ENCODE measurements around the gene TRPM3. TPM values are rescaled to one million over a fixed set of nuclear protein-coding genes. Genes with fewer than 3 reads are reported as not detected.

TRPM3 gene
- total RNA-seq, 1 donor from 2014 or later: not detected

DNA sequence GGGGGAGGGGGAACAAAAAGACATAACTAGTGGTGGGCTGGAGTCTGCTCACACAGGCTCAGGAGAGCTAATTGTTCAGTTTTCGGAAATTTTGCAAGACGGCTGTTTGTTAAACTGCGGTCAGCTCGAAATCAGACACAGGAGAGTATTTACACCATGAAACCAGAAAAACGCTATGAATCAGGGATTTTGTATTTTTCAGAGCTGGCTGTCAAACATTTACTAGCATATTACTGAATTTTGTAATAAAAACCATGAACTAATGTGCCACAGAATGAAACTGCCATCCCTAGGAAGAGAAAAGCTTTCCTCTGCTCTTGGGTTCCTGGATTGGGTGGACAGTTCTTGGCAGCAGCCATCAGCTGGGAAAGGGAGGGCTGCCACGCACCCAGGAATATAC is 45.3 kb downstream of the TRPM3 start:
- intact Hi-C loops (cut with micrococcal nuclease): no loop called here
- no peak overlapping the region for H3K27ac Mint-ChIP-seq
- no peaks in the 10 kb centered on the region for H3K4me1 Mint-ChIP-seq
- H3K4me3 Mint-ChIP-seq: no peak overlapping the region
- H3K36me3 Mint-ChIP-seq (ENCODE audit: low read depth): no peaks in the 10 kb centered on the region
- no peaks in the 10 kb centered on the region for H3K9me3 Mint-ChIP-seq
- H3K27me3 Mint-ChIP-seq: no peaks in the 10 kb centered on the region
- no peak for DNase-seq

DNA sequence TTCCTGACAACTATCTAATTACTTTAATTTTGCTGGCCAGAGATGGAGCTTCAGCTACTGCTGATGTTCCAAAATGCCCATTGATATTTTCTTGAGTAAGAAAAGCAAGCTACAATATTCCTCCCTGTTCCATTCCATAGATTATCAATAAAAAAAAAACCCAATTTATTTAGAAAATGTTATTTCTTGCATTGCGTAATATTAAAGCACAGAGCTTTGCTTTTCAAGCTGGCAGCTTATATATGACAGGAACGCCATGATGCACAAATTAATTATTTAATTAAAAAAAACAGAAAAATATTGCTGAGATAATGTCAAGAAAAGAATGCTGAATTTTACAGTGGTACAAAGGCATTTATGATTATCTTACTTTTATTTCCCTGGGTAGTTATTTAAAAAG is 47.9 kb downstream of the TRPM3 start:
- H3K4me3 Mint-ChIP-seq: no peak overlapping the region
- no peak for DNase-seq
- no peak overlapping the region for H3K27ac Mint-ChIP-seq
- H3K4me1 Mint-ChIP-seq: no peaks in the 10 kb centered on the region
- no peaks in the 10 kb centered on the region for H3K36me3 Mint-ChIP-seq (ENCODE audit: low read depth)
- H3K9me3 Mint-ChIP-seq: no peaks in the 10 kb centered on the region
- H3K27me3 Mint-ChIP-seq: no peaks in the 10 kb centered on the region
- intact Hi-C loops (cut with micrococcal nuclease): no loop called here

DNA sequence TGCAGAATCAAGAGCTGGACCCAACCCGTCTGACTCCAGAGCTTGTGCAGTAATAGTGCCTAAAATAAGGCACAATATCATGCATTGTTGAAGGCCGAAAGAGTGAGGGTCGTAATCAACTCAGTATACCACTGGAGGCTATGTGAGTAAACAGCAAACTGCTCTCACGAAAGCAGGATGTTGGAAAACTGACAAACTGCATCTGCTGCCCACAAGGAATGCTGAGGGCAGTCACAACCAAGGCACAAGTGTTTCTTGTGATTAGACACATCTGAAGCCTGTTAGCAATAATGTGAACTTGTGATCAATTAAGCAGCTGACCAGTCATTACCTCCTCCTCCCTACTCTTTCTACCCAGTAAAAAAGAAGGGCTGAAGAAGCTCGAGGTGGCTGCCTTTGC is 48.8 kb downstream of the TRPM3 start:
- no peak overlapping the region for H3K27ac Mint-ChIP-seq
- H3K36me3 Mint-ChIP-seq (ENCODE audit: low read depth): no peaks in the 10 kb centered on the region
- DNase-seq: no peak
- no peaks in the 10 kb centered on the region for H3K27me3 Mint-ChIP-seq
- no peaks in the 10 kb centered on the region for H3K9me3 Mint-ChIP-seq
- no peaks in the 10 kb centered on the region for H3K4me1 Mint-ChIP-seq
- H3K4me3 Mint-ChIP-seq: no peak overlapping the region
- intact Hi-C loops (cut with micrococcal nuclease): no loop called here

DNA sequence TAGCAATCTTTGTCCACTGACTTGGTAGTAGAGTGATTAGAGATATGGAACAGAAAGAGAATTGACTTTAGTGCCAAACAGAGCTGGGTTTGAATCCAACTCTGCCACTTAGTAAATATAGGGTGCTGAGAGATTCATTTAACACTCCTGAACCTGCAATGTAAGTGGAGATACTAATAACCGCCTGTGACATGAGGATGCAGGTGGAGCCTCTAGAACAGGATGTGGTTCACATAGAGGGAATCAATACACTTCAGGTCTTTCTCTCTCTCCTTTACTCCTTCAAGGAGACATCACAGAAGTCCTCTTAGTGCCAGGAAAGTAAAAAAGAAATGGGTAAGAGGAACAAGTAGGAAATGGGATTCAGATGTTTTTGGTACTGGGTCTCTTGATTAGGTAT is 49.8 kb downstream of the TRPM3 start:
- intact Hi-C loops (cut with micrococcal nuclease): no loop called here
- no peaks in the 10 kb centered on the region for H3K4me1 Mint-ChIP-seq
- H3K27me3 Mint-ChIP-seq: no peaks in the 10 kb centered on the region
- H3K9me3 Mint-ChIP-seq: no peaks in the 10 kb centered on the region
- no peaks in the 10 kb centered on the region for H3K36me3 Mint-ChIP-seq (ENCODE audit: low read depth)
- no peak overlapping the region for H3K27ac Mint-ChIP-seq
- no peak overlapping the region for H3K4me3 Mint-ChIP-seq
- DNase-seq: no peak

DNA sequence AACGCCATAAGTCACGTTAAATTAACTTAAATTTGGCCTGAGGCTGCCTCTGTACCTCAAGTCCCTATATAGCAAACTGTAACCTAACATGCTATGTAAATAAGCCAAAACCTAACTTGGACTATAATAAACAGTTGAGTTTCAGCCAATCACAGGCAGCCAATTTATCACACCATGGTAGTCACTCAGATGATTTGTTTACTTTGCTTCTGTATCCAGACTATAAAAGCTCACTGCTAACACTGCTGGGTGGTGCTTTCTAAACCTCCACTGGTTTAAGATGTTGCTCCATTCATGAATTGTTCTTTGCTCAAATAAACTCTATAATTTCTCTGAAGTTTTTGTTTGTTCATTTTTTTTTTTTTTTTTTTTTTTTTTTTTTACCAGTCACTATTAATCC is 62.8 kb downstream of the TRPM3 start:
- Mint-ChIP-seq H3K27me3 (no peaks in the 10 kb centered on the region), H3K9me3 (no peaks in the 10 kb centered on the region), H3K27ac (no peak overlapping the region), H3K36me3 (ENCODE audit: low read depth) (no peaks in the 10 kb centered on the region), H3K4me1 (no peaks in the 10 kb centered on the region), H3K4me3 (no peak overlapping the region)
- intact Hi-C loops (cut with micrococcal nuclease): loop anchor here (10.0 kb wide), 1 partner anchor 74 kb away; no protein-coding TSS in a partner anchor
- no peak for DNase-seq

DNA sequence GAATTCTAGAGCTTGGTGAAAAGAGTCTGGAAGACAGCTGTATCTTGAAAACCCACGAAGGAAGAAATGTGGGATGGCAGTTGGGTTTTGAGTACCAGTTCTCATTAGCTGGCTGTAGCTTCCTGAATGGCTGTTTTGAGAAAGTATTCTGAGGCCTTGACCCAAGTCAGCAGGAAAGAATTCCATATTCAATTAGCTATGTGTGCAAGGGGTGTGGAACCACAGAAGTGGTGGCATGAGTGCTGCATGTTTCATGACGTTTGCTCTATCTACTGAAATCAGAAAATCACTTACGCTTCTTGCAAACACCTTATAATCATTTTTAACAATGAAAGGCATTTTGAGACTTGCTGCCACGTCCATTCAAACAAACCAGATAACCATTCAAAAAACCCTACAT is 69.1 kb downstream of the TRPM3 start:
- intact Hi-C loops (cut with micrococcal nuclease): loop anchor here (10.0 kb wide), 1 partner anchor 67 kb away; no protein-coding TSS in a partner anchor

DNA sequence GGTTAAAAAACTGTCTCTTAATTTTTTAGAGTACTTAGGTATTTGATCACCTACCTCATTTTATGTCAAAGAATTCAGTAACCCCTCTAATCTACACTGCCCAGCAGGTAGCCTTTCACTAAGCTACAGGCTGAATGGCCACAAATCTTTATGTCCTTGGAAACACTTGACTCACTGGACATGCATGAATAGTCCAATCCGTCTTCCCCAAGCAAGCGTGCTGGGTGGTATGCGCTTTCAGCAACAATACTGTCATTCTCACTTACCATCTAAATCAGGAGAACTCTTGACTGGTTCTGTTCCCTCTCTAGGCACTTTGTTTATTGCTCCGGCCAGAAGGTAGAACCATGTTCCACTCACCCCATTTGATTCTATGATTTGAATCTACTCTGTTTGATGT is 73.1 kb downstream of the TRPM3 start:
- H3K9me3 Mint-ChIP-seq: no peaks in the 10 kb centered on the region
- no peaks in the 10 kb centered on the region for H3K4me1 Mint-ChIP-seq
- no peak overlapping the region for H3K27ac Mint-ChIP-seq
- DNase-seq: no peak
- H3K4me3 Mint-ChIP-seq: no peak overlapping the region
- no peaks in the 10 kb centered on the region for H3K36me3 Mint-ChIP-seq (ENCODE audit: low read depth)
- no peaks in the 10 kb centered on the region for H3K27me3 Mint-ChIP-seq
- intact Hi-C loops (cut with micrococcal nuclease): no loop called here

More for the DNA sequence above, 69.1 kb downstream of the TRPM3 start:
- Mint-ChIP-seq H3K4me1 (no peaks in the 10 kb centered on the region), H3K27ac (no peak overlapping the region), H3K36me3 (ENCODE audit: low read depth) (no peaks in the 10 kb centered on the region), H3K4me3 (no peak overlapping the region), H3K9me3 (no peaks in the 10 kb centered on the region), H3K27me3 (no peaks in the 10 kb centered on the region)
- no peak for DNase-seq

DNA sequence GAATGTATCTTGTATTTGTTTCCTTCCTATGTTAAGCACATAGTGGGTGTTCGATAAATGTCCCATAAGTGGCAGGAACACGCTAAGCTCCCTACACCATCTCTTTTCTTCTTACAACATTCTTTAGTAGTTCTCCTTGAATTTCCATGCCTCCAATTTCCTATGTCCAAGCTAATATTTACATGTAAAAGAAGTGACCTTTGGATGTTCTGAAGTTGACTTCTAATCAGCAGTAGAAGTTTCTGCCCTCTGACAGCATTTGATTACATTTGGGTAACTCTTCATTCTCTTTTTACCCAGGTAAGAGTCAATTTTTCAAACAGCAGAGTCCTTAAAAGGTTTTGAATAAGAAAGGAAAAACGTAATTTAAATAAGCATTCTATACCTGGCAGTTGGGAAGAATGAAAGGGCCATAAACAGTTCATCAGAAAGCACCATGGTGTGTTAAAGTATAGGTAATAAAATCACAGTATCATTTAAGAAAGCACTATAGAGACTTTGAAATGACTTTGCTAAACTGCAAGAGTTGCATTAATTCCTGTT is 78.9 kb downstream of the TRPM3 start:
- Mint-ChIP-seq H3K9me3 (no peaks in the 10 kb centered on the region), H3K4me3 (no peak overlapping the region), H3K27ac (no peak overlapping the region), H3K4me1 (no peaks in the 10 kb centered on the region), H3K27me3 (no peaks in the 10 kb centered on the region), H3K36me3 (ENCODE audit: low read depth) (no peaks in the 10 kb centered on the region)
- intact Hi-C loops (cut with micrococcal nuclease): no loop called here
- DNase-seq: no peak

DNA sequence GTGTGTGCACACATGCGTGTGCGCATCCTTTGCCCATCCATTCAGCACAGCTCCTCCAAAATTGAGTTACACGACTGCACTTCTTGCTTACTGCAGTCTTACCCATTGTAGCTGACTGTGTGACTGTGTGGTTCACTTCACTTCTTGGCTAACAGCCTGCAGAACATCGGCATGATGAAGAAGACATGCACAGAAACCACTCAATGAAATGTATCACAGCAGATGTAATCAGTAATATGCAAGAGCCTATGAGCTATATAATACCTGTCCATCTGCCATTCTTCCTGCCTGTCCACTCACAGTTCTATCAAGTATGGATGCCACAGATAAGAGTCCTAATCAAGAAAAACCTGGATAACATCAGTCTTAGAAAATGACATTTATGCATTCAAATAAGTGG is 83.9 kb downstream of the TRPM3 start:
- intact Hi-C loops (cut with micrococcal nuclease): no loop called here
- Mint-ChIP-seq H3K27ac (no peak overlapping the region), H3K27me3 (no peaks in the 10 kb centered on the region), H3K36me3 (ENCODE audit: low read depth) (no peaks in the 10 kb centered on the region), H3K4me1 (no peaks in the 10 kb centered on the region), H3K9me3 (no peaks in the 10 kb centered on the region), H3K4me3 (no peak overlapping the region)
- DNase-seq: no peak

DNA sequence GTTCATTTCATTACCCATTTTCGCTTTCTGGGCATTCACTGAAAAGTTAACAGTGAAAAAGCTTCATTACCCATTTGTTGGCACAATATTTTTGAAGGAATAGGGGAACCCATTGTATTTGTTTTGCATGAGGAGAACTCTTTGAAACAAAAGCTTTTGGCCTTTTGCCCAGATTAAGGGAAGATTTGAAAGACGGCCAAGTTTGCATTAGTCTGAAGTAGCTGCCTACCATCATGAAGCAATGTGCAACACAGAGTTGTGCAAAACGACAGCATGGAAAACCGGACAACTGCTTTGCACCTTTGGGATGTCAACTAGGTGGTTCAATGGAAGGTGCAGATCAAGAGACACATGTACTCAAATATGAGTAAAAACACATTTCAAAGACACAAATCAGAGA is 84.9 kb downstream of the TRPM3 start:
- intact Hi-C loops (cut with micrococcal nuclease): no loop called here

DNA sequence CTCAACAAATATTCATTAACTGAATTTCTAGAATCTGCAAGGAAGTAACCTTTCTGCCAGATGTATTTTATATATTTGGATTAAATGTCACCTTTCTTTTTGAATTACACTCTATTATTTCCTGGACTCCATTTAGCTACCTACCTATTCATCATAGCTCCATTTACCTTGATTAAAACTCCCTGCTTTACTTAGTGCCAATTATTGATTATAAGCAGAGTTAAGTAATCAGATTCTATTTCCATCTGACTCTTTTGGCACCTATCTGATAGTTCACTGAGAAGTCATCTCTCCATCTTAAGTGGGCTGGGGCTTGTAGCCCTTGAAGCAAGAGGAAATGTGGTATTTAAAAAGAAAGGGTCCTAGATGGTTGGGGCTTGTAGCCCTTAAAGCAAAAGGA is 88.6 kb downstream of the TRPM3 start:
- Mint-ChIP-seq H3K36me3 (ENCODE audit: low read depth) (no peaks in the 10 kb centered on the region), H3K9me3 (no peaks in the 10 kb centered on the region), H3K27me3 (no peaks in the 10 kb centered on the region), H3K27ac (no peak overlapping the region), H3K4me1 (no peaks in the 10 kb centered on the region), H3K4me3 (no peak overlapping the region)
- intact Hi-C loops (cut with micrococcal nuclease): no loop called here
- DNase-seq: no peak

More for the DNA sequence above, 84.9 kb downstream of the TRPM3 start:
- H3K9me3 Mint-ChIP-seq: no peaks in the 10 kb centered on the region
- no peaks in the 10 kb centered on the region for H3K36me3 Mint-ChIP-seq (ENCODE audit: low read depth)
- no peak overlapping the region for H3K27ac Mint-ChIP-seq
- no peak overlapping the region for H3K4me3 Mint-ChIP-seq
- no peaks in the 10 kb centered on the region for H3K27me3 Mint-ChIP-seq
- H3K4me1 Mint-ChIP-seq: no peaks in the 10 kb centered on the region
- no peak for DNase-seq

DNA sequence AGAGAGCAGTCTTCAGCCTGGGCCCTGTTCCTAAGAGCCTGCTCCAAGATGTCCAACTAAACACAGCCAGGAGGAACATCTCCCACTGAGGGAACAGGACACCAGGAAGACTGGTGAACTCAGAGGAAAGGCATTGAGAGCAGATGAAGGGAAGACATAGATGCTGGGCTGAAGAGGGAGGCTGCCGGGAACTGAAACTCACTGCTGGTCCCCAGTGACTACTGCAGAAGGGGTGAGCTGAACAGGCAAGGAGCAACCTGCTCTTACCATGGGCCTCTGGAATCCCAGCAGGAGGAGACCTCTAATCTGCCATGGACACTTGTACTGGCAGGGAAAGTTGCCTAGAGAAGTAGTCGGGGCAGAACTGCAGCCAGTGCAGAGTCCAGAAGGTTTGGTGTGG is 95.7 kb downstream of the TRPM3 start:
- Mint-ChIP-seq H3K27me3 (no peaks in the 10 kb centered on the region), H3K4me3 (no peak overlapping the region), H3K27ac (no peak overlapping the region), H3K4me1 (no peaks in the 10 kb centered on the region), H3K9me3 (no peaks in the 10 kb centered on the region), H3K36me3 (ENCODE audit: low read depth) (no peaks in the 10 kb centered on the region)
- intact Hi-C loops (cut with micrococcal nuclease): no loop called here
- DNase-seq: no peak

DNA sequence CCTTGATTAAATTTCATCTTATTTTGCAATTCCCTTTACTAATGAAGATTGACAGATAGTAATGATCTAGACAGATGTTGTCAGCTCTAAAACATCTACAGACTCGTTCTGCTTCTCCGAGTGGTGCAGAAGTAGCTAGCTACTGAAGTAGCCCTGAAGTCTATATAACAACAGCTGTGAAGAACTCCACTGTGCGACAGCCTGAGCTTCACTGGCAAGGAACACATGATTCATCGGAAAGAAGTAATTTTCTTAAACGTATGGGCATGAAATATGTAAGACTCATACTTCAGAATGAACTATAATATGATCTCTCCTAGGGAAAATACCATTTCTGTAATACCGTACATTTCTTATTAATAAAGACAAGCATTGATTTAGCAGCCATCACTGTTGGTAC is 96.2 kb downstream of the TRPM3 start:
- H3K27ac Mint-ChIP-seq: no peak overlapping the region
- no peaks in the 10 kb centered on the region for H3K4me1 Mint-ChIP-seq
- H3K4me3 Mint-ChIP-seq: no peak overlapping the region
- intact Hi-C loops (cut with micrococcal nuclease): no loop called here
- no peaks in the 10 kb centered on the region for H3K27me3 Mint-ChIP-seq
- no peak for DNase-seq
- H3K9me3 Mint-ChIP-seq: no peaks in the 10 kb centered on the region
- H3K36me3 Mint-ChIP-seq (ENCODE audit: low read depth): no peaks in the 10 kb centered on the region

DNA sequence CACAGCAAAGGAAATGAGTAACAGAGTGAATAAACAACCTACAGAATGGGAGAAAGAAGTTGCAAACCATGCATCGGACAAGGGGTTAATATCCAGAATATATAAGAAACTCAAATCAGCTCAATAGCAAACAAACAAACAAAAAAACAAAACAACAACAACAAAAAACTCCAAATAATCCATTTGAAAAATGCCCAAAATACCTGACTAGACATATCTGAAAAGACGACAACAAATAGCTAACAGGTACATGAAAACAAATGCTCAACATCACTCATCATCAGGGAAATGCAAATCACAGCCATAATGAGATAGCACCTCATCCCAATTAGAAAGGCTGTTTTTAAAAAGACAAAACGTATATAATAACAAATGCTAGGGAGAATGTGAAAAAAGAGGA is 111.2 kb downstream of the TRPM3 start:
- Mint-ChIP-seq H3K27me3 (no peaks in the 10 kb centered on the region), H3K4me3 (no peak overlapping the region), H3K4me1 (no peaks in the 10 kb centered on the region), H3K36me3 (ENCODE audit: low read depth) (no peaks in the 10 kb centered on the region), H3K9me3 (no peaks in the 10 kb centered on the region), H3K27ac (no peak overlapping the region)
- intact Hi-C loops (cut with micrococcal nuclease): no loop called here
- no peak for DNase-seq

DNA sequence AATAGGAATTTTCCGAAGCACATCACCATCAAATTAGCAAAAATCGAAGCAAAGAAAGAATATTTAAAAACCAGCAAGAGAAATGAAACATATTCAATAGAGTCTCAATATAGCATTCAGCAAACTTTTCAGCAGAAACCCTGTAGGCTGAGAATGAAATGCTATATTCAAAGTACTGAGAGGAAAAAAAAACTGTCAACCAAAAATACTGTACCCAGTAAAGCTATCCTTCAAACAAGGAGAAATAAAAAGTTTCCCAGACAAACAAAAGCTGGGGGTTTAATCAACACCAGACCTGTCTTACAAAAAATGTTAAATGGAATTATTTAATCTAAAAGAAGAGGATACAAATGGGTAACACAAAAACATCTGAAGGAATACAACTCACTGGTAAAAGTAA is 116.0 kb downstream of the TRPM3 start:
- Mint-ChIP-seq H3K27me3 (no peaks in the 10 kb centered on the region), H3K4me1 (no peaks in the 10 kb centered on the region), H3K4me3 (no peak overlapping the region), H3K27ac (no peak overlapping the region), H3K9me3 (no peaks in the 10 kb centered on the region), H3K36me3 (ENCODE audit: low read depth) (no peaks in the 10 kb centered on the region)
- no peak for DNase-seq
- intact Hi-C loops (cut with micrococcal nuclease): loop anchor here (10.0 kb wide), 1 partner anchor 81 kb away; no protein-coding TSS in a partner anchor
